HT1080 (cell line): ENCODE results near the gene PHKA2. TPM values are rescaled to one million over a fixed set of nuclear protein-coding genes. Genes with fewer than 3 reads are reported as not detected.

ENCODE experiments used
- DNase-seq: peaks from one replicate; pipeline ENCODE4 v3.0.0-alpha.2; 2015; ENCODE audit warnings: low read depth
- total RNA-seq: library from RNA; depleted of rRNA; stranded (reverse); fragments of >200 nt; shearing (Covaris generic); gene quantifications from 2 replicates; pipeline ENCODE4 v1.2.3, GENCODE V29; 2014

The PHKA2 gene
- total RNA-seq, 1 experiment from 2014 or later = 7.2 TPM

DNA sequence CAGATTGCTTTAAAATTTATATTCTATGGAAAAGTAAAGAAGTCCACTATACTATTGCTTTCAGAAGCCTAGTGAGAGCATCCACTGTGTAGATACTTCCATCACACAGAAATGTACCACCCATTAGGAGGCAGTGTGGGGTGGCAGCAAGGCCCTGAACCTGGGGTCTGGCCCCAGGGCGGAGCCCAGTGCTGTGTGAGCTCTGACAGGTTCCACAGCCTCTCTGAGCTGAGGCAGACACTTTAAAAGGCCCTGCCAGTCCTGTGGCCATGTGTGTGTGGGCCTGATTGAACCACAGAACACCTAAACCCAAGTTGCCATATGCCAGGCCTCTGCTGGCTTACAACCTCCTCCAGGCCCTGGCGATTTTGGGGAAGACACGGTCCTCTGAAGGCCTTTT lies 49.2 kb downstream of the PHKA2 start:
- DNase-seq = no peak

DNA sequence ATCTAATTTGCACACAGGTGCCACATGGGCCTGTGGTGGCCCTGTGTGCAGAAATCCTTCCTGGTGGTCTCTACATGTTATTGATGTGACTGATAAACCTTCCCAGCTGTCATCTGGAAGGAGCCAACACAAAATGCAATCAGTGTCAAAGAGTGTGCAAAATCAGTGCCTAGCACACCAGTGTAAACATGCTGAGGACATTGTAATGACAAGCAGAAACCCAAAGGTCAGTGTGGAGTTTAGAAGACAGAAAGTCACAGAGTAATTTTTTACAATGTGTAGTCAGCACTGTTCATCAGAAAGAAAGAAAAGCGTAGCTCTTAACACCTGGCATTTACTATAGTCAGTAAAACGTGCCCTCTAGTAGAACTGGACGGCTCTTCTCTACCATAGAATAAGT lies 50.3 kb downstream of the PHKA2 start:
- DNase-seq = no peak

DNA sequence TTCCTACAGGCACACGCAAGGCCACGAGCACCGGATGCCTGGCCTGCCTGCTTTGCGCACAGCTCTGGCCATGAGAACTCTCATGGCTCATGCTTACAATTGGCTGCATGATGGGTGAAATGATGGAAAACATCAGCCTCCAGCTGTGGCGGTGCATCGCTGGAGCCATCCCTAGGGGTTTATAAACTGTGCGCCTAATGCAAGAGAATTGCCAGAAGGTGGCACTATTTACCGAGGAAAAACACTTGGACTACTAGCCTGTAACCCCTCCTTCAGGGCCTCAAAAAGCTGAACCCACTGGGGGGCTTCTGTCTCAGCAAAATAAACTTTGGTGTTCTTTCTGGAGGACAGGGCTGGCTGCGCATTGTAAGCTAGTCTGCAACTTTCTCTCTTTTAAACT lies 51.9 kb downstream of the PHKA2 start:
- DNase-seq = peak; percentile 1

DNA sequence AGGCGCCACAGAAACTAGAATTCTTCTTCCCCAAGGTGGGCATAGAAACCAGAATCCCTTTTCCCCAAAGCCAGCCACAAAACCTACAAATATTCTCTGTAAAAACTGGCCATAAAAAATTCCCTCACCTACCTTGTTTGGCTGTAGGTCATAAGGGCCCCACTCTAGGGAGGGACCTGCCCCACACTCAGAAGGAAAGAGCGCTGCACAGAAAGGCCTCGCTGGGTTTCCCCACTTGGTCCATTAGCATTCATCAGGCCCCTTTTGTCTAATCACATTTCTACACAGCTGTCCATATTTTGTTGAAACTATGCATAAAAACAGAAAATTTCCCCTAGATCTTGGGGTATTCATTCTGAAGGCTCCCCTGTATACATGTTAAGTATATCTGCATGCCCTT lies 54.1 kb downstream of the PHKA2 start:
- no peak for DNase-seq

DNA sequence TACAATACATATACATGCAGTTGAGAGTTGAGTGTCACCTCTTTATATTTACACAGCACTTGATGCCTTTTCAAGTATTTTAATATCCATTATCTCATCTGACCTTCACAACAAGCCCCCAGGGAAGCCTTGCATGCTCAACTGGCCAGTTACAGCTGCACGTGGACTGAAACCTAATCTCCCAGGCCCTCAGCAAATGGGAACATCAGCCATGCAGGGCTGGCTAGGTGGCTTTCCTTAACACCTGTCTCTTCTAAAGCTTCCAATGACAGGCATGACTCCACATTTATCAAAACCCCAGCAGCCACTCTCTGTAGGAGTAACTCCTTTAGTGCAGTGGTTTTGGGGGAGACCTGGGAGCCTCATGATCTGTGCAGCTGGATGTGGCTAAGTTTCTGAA lies 56.4 kb downstream of the PHKA2 start:
- DNase-seq = no peak

DNA sequence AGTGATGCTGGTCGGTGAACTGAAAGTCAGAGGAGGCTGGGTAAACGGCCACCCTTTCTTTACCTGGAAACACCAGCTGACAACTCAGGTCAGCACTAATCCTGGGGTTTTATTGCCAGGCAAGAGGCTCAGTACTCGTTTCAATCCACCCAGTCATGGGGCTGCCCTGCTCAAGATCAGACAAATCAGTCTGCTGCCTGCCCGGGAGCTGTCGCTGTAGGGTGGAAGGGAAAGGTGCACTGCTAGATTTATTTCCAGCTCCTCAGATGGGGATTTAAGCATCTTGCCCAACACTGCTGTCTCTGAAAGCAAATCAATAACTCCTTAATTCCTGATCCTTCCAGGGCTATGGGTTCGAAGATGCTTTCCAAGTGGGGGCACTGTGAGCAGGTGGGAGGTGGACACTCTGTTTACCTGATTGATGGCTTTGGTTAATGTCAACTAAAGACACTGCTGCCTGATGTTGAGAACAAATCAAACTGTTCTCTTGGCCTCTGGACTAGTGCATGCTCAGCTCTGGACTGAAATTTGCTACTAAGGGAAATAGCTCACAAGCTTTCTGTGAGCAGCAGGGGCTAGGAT lies 59.3 kb downstream of the PHKA2 start:
- DNase-seq = no peak

DNA sequence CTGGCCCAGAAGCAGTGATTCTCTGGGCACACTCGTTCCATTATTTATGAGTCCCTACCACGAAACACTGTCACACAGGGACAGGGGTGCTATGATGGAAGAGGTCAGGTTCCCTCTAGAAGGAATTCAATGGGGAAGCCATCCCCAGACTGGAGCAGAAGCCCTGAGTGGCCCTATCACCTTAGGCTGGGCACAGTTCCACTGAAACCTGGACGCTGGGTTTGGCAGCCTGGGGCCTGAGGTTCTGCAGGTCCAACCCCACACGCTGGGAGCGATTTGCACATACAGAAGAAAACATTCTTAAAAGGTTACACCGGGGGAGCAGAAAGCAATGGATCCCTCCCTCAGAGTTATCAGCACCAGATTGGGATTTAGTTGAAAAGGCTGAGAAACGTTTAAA lies 63.3 kb downstream of the PHKA2 start:
- DNase-seq = no peak

DNA sequence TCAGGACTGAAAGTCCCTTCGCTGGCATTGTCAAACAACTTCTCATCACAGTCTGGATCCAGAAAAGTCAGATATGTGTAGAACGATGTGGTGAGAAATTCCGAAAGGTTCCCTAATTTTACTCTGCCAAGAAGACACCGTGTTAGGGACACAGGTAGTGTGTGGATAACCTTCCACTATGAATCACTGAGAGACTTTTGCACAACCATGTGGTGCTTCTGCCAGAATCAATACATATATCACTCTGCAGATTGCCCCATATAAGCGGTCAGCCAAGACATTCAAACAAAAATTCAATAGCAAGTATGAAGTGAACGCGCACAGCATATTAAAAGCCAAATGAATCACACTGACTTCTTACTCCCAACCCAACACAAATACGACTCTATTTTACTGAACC lies 63.8 kb downstream of the PHKA2 start:
- DNase-seq = no peak

DNA sequence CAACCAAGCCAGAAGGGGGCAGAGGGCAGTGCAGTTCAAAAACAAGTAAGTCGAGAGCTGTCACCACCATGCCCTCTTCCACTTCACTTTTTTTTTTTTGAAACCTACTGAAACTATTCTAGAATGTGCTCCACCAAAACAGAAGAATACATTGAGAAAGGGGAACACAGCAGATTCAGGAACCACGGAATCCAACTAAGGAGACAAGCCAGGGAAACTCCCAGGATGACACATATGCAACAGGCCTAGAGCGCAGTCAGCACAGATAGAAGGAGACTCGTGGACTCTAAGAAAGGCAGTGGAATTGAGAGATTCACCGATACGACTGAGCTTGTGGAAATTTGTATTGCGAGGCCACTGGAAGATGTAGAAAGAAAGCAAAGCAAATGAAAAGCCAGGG lies 66.1 kb downstream of the PHKA2 start:
- no peak for DNase-seq

DNA sequence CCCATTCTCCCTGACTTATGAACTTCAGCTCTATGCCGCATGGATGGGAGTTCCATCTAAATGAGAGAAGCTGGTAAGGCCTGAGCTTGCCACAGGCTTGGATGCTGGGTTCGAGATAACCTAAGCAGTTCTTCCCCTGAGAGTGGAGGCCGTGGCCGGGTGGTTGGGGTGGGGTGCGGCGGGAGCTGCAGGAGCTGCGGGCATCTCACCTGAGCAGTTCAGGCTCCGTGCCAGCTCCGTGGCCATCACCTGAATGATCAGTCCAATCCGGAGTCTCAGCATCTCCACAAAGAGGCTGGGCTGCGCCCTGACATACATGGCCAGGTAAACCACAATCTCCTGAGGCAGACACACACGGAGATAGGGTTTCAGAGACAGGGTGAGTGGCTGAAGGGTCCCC lies 77.6 kb downstream of the PHKA2 start:
- DNase-seq = no peak

DNA sequence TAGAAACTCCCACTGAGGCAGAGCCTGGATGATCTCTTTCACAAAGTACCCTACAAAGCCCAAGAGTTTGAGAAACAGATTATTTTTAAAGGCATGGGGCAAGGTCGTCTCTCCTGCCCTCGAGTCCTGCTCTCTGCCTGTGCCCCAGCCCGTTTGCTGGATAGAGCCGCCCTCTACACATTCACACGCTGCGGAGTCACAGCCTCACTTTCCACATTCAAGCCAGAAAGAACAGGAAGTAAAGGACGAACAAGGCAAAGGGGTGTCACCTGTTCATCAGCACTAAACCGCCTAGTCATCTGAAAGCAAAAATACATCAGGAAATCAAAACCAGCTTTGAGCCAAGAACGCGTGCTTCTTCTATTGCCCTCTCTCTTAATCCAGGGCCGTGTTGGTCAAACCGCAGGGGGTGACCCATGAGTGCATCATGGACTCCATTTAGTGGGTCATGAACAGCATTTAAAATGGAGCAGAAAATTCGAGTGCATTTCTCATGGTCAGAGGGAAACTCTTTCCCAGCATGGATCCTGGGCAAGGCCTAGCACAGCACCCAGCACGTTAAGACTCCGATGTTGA lies 83.4 kb downstream of the PHKA2 start:
- DNase-seq = no peak

DNA sequence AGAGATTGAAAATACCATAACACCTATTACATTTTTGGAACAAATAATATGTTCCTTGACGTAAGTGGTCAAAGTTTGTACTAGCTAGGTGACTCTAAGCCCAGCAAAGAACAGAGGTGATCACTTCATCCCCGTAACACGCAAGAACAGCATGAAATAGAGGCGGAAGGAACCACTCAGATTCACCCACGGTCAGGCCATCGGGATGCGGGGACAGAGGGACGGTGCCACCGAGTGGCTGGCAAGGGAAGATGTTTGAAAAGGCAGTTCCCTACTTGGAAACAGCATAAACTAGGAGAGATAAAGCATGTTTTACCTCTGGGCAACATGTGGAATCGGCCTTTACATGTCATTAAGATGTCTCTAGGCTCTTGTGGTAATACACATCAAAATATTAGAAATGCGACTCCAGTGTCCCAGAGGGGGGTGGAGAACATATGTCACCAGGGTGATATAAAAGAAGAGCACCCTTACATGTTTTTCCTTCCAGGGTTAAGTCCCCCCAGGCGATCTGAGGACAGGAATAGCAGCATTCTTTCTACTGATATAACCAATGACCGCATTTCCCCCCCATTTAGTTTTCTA lies 84.0 kb downstream of the PHKA2 start:
- DNase-seq = no peak

DNA sequence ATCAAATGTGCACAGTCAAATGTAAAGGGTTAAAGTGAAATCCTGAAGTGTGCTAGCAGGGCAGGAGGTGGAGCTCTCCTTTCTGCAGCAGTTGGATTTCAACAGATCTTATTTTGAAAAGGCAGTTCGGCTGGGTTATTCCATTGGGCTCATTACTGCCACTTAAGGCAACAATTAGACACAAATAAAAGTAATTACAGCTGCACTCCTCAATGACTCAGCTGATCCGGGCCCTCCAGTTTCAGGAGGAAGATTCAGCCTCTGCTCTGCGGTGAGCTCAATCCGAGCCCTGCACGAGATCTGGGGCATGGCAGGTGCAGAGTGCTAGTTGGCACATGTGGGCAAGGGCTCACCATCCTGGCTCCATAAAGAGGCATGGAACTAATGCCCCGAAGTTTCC lies 85.4 kb downstream of the PHKA2 start:
- DNase-seq = no peak

DNA sequence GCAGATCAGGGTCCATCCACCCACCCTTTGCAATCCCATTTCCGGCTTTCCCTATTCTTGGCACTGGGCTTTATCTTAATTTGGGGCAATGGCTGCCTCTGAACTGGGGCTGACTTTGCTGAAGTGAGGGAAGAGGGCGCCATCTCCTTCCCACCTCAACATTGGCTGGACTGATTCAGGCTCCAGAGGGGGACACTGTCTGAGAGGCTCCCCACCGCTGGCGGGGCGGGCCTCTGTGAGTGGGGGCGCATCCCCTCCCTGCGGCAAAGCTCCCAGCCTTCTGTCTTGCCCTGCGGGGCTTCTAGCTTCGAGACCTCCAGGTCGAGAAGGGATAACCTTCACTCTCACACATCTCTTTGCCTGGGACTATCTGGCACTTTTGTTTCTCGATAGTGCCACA lies 85.8 kb downstream of the PHKA2 start:
- DNase-seq = no peak

DNA sequence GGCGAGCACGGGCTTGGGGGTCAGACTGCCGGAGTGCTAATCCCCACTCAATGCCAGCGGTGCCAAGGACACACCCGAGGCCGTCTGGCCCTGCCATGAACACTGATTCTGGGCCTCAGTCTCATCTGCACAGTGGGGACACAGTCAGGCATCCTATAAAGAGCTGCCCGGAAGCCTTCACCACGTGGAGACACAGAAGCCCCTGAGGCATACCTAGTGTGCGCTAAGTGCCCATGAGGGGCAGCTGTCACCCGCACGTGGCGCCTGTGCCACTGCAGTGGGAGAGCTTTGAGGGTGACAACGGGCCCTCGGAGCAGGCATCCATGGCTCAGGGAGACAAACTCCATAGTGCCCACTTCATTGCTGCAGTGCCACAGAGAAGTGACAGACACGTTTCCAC lies 86.3 kb downstream of the PHKA2 start:
- DNase-seq = no peak

DNA sequence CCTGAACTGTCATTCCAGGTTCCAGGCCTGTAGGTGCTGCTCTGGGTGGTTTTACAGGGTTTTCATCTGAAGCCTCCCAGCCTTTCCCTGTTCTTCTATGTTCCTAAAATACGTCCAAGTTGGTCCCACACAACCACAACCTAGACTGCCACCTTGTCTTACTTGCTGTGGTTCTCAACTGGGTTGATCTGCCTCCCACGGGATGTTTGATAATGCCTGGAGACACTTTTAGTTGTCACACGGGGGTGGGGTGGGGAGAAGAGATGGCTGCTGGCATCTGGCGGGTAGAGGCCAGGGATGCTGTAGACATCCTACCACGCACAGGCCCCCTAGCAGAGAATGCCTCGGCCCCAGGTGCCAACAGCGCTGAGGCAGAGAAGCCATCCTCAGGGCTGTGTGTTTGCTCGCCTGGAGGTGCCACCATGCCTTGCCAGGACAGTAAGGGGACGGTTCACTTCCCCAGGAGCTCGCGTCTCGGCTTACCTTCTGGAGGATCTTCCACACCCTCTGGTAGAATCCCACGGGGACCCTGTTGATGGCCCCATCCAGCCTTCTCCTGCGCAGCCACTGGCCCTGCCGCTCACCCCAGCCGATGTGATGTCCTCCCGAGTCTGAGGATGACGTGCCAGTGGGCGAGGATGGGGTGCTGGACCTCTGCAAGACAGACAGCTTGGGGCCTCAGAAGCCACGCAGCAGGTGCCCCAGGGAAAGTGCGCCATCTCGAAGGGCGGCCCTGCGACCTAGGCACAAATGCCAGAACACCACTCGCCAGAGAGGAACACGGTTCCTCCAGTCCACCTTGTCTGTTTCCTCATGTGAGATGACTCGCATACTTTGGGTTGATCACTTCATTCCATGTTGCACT lies 87.0 kb downstream of the PHKA2 start:
- no peak for DNase-seq

DNA sequence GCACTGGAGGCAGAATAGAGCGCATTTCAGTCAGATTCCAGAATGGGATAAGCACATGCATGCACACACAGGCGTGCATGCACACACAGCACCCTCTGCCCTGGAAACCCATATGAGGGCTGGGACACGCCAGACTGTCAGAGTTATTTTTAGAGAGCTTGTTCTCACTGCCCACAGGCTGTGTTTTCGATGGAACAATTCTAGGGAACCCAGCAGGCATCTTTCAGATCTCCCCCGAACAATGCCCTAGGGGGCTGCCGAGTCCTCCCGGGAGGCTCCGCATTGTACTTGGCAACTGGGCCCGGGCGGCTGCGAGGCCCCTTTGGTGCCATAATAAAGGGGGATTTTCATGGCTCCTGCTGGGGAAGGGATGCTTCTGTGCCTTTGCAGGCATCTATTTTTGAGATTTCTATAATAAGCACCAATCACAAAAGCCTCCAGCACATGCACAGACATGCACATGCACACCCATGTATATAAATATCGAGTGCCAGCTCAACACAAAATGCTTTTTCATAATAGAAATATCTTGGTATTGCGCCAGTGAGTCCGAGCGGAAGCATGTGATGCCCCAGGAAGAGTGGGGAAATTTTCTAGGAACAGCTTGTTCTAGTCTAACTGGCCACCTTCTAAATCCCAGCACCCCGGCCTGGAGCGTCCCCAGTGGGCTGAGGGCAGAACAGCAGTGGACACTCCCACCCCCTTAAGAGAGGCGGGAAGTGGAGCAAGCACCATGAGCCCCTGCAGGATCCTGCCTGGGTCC lies 88.5 kb downstream of the PHKA2 start:
- no peak for DNase-seq

DNA sequence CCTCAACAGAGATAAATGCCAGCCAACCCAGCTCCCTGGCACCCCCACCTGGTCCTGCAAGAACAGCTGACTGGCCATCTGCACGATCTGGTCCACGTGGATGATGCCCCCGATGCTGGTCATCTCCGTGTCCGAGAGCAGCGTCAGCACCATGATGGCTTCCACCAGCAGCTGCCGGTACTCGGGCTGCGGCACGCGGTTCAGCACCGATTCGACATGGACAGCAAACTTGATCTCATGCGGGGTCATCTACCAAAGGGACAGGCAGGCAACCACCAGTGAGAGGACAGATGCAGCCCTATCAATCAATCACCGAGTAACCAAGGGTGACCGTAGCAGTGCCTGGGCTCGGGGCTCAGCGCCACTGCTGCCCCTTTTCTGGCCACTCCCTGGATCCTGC lies 89.8 kb downstream of the PHKA2 start:
- DNase-seq = no peak

DNA sequence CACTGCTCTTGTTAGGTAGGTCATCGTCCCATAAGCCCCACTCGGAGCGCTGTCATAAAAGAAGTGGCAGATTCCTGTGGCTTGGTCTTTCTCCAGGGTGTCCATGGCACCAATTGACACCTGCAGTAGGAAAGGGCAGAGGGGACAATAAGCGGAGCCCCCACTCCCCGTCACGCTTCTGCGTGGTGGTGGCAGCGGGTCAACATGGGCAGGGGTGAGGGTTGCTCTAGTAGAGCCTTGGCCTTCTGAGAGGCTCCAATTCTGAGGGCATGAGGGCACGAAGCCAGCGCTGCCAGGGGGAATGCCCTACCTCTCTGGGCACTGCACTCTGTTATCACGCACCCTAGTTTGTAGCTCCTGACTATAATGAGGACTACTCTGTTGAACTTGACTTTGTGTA lies 90.4 kb downstream of the PHKA2 start:
- no peak for DNase-seq

DNA sequence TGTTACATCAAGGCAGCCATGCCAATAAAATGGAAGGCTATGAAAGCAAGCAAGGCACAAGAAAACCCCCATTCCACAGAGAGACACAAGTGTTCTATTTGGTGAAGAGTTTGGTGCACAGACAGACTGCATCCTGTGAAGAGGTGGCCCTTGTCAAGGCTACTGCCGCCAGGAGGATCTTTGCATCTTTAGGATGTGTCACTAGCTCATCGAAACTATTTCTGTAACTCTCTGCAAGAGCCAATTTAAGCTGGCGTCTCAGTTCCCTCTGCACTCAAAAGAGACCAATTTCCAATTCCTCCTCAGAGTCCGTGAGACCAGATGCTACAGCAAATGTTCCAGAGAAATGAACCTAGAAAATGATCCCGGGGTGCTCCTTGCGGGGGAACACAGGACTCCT lies 91.0 kb downstream of the PHKA2 start:
- no peak for DNase-seq

DNA sequence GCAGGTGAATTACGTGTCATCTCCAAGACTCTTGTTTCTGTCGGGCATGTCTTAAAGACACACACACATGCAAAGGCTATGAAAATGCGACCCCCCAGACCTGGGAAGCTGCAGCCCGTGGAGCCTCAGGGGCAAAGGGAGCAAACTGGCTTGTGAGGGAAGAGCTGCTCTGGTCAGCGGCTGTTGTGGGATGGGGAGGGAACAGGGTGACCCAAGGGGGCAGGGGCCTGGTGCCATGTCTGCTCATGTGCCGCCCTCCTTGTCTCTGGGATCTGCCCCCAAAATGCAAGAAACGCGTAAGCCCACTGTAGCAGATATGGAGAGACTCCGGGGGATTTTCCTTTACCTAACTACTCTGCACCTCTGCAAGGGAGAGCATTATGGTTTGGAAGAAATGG lies 92.4 kb downstream of the PHKA2 start:
- no peak for DNase-seq
